Measurements from ENCODE around the gene CD81.

CD81 gene

DNA sequence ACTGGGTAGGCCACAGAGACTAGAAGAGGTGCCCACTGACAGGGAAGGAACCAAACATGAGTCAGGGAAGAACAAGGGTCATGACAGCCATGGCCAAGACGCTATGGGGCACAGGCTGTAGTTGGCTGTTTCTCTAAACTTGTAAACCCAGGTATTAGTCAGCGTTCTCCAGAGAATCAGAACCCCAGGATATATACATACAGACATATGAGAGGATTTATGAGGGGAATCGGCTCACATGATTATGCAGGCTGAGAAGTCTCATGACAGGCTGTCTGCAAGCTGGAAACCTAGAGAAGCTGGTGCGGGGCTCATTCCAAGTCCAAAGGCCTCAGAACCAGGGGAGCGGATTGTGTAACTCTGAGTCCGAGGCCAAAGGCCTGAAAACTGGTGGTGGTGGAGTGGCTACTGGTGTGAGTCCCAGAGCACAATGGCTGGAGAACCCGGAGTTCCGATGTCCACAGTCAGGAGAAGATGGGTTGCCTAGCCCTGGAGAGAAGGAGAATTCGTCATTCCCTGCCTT is 29.7 kb upstream of the CD81 start:
- no peak for ATAC-seq
- no peak for TF ChIP-seq TCF4 (CRISPR knock-in tag; IDR thresholded peaks at IDR 0.05; ENCODE audit: borderline replicate concordance)
- TF ChIP-seq, protein P1, sequence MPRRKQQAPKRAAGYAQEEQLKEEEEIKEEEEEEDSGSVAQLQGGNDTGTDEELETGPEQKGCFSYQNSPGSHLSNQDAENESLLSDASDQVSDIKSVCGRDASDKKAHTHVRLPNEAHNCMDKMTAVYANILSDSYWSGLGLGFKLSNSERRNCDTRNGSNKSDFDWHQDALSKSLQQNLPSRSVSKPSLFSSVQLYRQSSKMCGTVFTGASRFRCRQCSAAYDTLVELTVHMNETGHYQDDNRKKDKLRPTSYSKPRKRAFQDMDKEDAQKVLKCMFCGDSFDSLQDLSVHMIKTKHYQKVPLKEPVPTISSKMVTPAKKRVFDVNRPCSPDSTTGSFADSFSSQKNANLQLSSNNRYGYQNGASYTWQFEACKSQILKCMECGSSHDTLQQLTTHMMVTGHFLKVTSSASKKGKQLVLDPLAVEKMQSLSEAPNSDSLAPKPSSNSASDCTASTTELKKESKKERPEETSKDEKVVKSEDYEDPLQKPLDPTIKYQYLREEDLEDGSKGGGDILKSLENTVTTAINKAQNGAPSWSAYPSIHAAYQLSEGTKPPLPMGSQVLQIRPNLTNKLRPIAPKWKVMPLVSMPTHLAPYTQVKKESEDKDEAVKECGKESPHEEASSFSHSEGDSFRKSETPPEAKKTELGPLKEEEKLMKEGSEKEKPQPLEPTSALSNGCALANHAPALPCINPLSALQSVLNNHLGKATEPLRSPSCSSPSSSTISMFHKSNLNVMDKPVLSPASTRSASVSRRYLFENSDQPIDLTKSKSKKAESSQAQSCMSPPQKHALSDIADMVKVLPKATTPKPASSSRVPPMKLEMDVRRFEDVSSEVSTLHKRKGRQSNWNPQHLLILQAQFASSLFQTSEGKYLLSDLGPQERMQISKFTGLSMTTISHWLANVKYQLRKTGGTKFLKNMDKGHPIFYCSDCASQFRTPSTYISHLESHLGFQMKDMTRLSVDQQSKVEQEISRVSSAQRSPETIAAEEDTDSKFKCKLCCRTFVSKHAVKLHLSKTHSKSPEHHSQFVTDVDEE (CRISPR knock-in tag; IDR thresholded peaks at IDR 0.05), result no peak
- no peak for TF ChIP-seq ZNF8 (CRISPR knock-in tag; IDR thresholded peaks at IDR 0.05)
- no peak for TF ChIP-seq RARB (CRISPR knock-in tag; IDR thresholded peaks at IDR 0.05)
- TF ChIP-seq ARNTL (CRISPR knock-in tag; IDR thresholded peaks at IDR 0.05; ENCODE audit: borderline replicate concordance, low read depth), result no peak
- TF ChIP-seq ZNF70 (CRISPR knock-in tag; IDR thresholded peaks at IDR 0.05), result no peak
- no peak for TF ChIP-seq GLIS3 (CRISPR knock-in tag; IDR thresholded peaks at IDR 0.05)
- TF ChIP-seq TOX (CRISPR knock-in tag; IDR thresholded peaks at IDR 0.05; ENCODE audit: borderline replicate concordance), result no peak
- TF ChIP-seq, protein P2, sequence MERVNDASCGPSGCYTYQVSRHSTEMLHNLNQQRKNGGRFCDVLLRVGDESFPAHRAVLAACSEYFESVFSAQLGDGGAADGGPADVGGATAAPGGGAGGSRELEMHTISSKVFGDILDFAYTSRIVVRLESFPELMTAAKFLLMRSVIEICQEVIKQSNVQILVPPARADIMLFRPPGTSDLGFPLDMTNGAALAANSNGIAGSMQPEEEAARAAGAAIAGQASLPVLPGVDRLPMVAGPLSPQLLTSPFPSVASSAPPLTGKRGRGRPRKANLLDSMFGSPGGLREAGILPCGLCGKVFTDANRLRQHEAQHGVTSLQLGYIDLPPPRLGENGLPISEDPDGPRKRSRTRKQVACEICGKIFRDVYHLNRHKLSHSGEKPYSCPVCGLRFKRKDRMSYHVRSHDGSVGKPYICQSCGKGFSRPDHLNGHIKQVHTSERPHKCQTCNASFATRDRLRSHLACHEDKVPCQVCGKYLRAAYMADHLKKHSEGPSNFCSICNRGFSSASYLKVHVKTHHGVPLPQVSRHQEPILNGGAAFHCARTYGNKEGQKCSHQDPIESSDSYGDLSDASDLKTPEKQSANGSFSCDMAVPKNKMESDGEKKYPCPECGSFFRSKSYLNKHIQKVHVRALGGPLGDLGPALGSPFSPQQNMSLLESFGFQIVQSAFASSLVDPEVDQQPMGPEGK (CRISPR knock-in tag; IDR thresholded peaks at IDR 0.05; ENCODE audit: borderline replicate concordance), result no peak
- no peak for TF ChIP-seq ZNF565 (CRISPR knock-in tag; conservative IDR thresholded peaks at IDR 0.05; ENCODE audit: low read depth)
- TF ChIP-seq, protein P3, sequence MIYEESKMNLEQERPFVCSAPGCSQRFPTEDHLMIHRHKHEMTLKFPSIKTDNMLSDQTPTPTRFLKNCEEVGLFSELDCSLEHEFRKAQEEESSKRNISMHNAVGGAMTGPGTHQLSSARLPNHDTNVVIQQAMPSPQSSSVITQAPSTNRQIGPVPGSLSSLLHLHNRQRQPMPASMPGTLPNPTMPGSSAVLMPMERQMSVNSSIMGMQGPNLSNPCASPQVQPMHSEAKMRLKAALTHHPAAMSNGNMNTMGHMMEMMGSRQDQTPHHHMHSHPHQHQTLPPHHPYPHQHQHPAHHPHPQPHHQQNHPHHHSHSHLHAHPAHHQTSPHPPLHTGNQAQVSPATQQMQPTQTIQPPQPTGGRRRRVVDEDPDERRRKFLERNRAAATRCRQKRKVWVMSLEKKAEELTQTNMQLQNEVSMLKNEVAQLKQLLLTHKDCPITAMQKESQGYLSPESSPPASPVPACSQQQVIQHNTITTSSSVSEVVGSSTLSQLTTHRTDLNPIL (CRISPR knock-in tag; IDR thresholded peaks at IDR 0.05; ENCODE audit: low read depth), result no peak
- TF ChIP-seq ZFP30 (CRISPR knock-in tag; IDR thresholded peaks at IDR 0.05), result no peak
- TF ChIP-seq CSDC2 (CRISPR knock-in tag; IDR thresholded peaks at IDR 0.05), result no peak
- TF ChIP-seq, protein P4, sequence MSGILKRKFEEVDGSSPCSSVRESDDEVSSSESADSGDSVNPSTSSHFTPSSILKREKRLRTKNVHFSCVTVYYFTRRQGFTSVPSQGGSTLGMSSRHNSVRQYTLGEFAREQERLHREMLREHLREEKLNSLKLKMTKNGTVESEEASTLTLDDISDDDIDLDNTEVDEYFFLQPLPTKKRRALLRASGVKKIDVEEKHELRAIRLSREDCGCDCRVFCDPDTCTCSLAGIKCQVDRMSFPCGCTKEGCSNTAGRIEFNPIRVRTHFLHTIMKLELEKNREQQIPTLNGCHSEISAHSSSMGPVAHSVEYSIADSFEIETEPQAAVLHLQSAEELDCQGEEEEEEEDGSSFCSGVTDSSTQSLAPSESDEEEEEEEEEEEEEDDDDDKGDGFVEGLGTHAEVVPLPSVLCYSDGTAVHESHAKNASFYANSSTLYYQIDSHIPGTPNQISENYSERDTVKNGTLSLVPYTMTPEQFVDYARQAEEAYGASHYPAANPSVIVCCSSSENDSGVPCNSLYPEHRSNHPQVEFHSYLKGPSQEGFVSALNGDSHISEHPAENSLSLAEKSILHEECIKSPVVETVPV (CRISPR knock-in tag; IDR thresholded peaks at IDR 0.05), result no peak
- TF ChIP-seq ZC3H10 (CRISPR knock-in tag; IDR thresholded peaks at IDR 0.05), result no peak

DNA sequence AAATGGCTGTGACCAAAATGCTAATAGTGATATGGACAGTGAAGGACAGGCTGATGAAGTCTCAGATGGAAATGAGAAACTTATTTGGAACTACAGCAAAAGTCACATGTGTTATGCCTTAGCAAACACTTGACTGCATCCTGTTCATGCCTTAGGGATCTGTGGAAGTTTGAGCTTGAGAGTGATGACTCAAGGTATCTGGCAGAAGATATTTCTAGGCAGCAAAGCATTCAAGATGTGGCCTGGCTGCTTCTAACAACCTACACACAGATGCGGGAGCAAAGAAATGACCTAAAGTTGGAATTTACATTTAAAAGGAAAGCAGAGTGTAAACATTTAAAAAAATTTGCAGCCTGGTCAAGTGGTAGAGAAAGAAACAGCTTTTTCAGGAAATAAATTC is 28.1 kb upstream of the CD81 start:
- TF ChIP-seq ESRRG (CRISPR knock-in tag; IDR thresholded peaks at IDR 0.05) (no peak), RARB (CRISPR knock-in tag; IDR thresholded peaks at IDR 0.05) (no peak), SNAI2 (CRISPR knock-in tag; IDR thresholded peaks at IDR 0.05) (no peak)
- no peak for ATAC-seq

DNA sequence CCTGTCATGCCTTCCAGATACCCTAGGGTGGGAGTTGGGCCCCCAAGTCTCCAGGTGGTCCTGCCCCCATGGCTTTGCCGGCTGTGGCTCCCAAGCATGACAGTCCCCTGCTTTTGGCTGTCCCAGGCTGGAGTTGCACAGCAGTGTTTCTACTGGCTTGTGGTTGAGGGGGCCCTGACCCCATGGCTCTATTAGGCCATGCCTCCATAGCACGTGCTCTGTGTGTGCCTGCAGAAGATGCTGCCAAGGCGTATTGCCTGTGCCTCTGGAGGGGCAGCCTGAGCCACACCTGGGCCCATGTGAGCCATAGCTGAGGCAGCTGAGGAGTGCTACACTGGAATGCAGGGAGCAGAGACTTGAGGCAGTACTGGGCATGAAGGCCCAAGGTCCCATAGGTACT is 25.4 kb upstream of the CD81 start:
- no peak for ATAC-seq
- TF ChIP-seq ZNF8 (CRISPR knock-in tag; IDR thresholded peaks at IDR 0.05) (no peak), OSR1 (CRISPR knock-in tag; IDR thresholded peaks at IDR 0.05) (no peak), ISL1 (CRISPR knock-in tag; IDR thresholded peaks at IDR 0.05) (no peak), PPARA (CRISPR knock-in tag; IDR thresholded peaks at IDR 0.05; ENCODE audit: borderline replicate concordance) (no peak), RARB (CRISPR knock-in tag; IDR thresholded peaks at IDR 0.05) (no peak), CSDC2 (CRISPR knock-in tag; IDR thresholded peaks at IDR 0.05) (no peak), ESRRG (CRISPR knock-in tag; IDR thresholded peaks at IDR 0.05) (no peak), TOX (CRISPR knock-in tag; IDR thresholded peaks at IDR 0.05; ENCODE audit: borderline replicate concordance) (no peak), TCF4 (CRISPR knock-in tag; IDR thresholded peaks at IDR 0.05; ENCODE audit: borderline replicate concordance) (no peak), SNAI2 (CRISPR knock-in tag; IDR thresholded peaks at IDR 0.05) (no peak), GLIS3 (CRISPR knock-in tag; IDR thresholded peaks at IDR 0.05) (no peak), BACH2 (CRISPR knock-in tag; IDR thresholded peaks at IDR 0.05; ENCODE audit: borderline replicate concordance) (no peak)
- TF ChIP-seq, protein P4 (CRISPR knock-in tag; IDR thresholded peaks at IDR 0.05), result no peak
- TF ChIP-seq, protein P2 (CRISPR knock-in tag; IDR thresholded peaks at IDR 0.05; ENCODE audit: borderline replicate concordance), result no peak
- TF ChIP-seq, protein P3 (CRISPR knock-in tag; IDR thresholded peaks at IDR 0.05; ENCODE audit: low read depth), result no peak
- TF ChIP-seq, protein P1 (CRISPR knock-in tag; IDR thresholded peaks at IDR 0.05), result no peak
